Activated CD8-positive, alpha-beta T cell treated with anti-CD3 and anti-CD28 coated beads, Interleukin-2, amount 10 ng/mL, durations not matched to agents 7 days and 5 days (primary cell): ENCODE measurements around the gene NRXN3. TPM values are rescaled to one million over a fixed set of nuclear protein-coding genes. Genes with fewer than 3 reads are reported as not detected.

Experiments
- ATAC-seq: fragments of 150-1000 bp; cut with Tn5 transposase; one replicate; pipeline ENCODE4 v1.10.0; 2021; ENCODE audit warnings: moderate library complexity
- CTCF ChIA-PET: fragments of 350-600 bp; sonication (Branson Sonifier 250); formaldehyde crosslinking; loops from one replicate; lab custom pipeline; 2021; ENCODE audit warnings: antibody characterized with exemption; lab: Charles Lee
- POLR2A ChIA-PET: fragments of 350-600 bp; sonication (Branson Sonifier 250); formaldehyde crosslinking; loops from one replicate; lab custom pipeline; 2021; ENCODE audit warnings: antibody characterized with exemption; lab: Charles Lee
- DNase-seq: peaks from one replicate; pipeline ENCODE4 v3.0.0-alpha.2; 2020
- H3K27ac Mint-ChIP-seq: one replicate; pipeline ENCODE4 v1.8.0; 2021; ENCODE audit warnings: mild to moderate bottlenecking, mixed read lengths
- H3K27me3 Mint-ChIP-seq: one replicate; pipeline ENCODE4 v1.8.0; 2021; ENCODE audit warnings: low read depth, mixed read lengths
- H3K36me3 Mint-ChIP-seq: one replicate; pipeline ENCODE4 v1.8.0; 2021; ENCODE audit warnings: low read depth, mixed read lengths
- H3K4me1 Mint-ChIP-seq: one replicate; pipeline ENCODE4 v1.8.0; 2021; ENCODE audit warnings: low read depth, mixed read lengths
- H3K4me3 Mint-ChIP-seq: one replicate; pipeline ENCODE4 v1.8.0; 2021; ENCODE audit warnings: mild to moderate bottlenecking, mixed read lengths
- H3K9me3 Mint-ChIP-seq: one replicate; pipeline ENCODE4 v1.8.0; 2022; ENCODE audit warnings: mixed read lengths; ENCODE audit not compliant: insufficient read depth
- total RNA-seq, 2 experiments: library from RNA; stranded (reverse); gene quantifications; one replicate each; pipeline ENCODE4 v1.2.3, GENCODE V29; 2021

NRXN3 gene
- total RNA-seq, 2 experiments from 2014 or later, result not detected

DNA sequence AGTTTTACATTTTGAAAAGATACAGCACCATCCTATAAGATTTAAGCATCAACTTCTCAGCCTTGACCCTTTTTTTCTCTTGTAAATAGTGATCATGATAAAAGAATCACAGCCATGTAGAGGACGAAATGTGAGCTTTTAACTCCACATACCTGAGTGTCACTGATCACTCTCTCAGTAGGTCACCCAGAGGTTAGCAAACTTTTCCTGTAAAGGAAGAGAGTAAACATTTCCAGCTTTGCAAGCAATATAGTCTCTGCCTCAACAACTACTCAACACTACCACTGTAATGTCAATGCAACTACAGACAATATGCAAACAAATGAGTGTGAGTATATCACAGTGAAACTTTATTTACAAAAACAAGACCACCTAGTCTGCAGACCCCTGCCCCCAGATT lies 1129.0 kb downstream of the NRXN3 start:
- CTCF ChIA-PET, result no interaction called here
- H3K27me3 Mint-ChIP-seq, result no peaks in the 10 kb centered on the region
- H3K9me3 Mint-ChIP-seq, result peaks cover under 1% of the 10 kb centered on the region
- no peak for ATAC-seq
- H3K4me1 Mint-ChIP-seq, result no peaks in the 10 kb centered on the region
- no peak overlapping the region for H3K4me3 Mint-ChIP-seq
- no peak for DNase-seq
- POLR2A ChIA-PET, result no interaction called here
- no peaks in the 10 kb centered on the region for H3K36me3 Mint-ChIP-seq
- no peak overlapping the region for H3K27ac Mint-ChIP-seq

DNA sequence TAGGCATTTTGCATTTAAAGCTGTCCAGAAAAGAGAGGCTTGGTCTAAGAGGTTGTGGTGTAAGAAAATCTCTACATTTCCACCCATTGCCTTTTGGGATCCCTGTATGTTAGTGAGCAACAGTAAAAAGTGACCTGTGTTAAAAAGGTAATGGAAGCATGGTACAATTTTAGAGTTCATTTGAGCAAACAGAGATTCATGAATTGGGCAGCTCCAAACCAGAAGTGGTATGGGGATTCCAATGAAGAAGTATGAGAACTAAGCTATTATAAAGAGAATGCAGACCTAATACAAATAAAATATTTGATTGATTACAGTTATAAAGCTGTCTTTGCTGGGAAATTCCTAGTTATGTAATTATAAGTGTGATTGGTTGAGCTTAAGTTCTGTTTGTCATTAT lies 1134.1 kb downstream of the NRXN3 start:
- Mint-ChIP-seq H3K27ac (no peak overlapping the region), H3K27me3 (no peaks in the 10 kb centered on the region), H3K4me3 (no peak overlapping the region), H3K36me3 (no peaks in the 10 kb centered on the region), H3K4me1 (no peaks in the 10 kb centered on the region), H3K9me3 (no peaks in the 10 kb centered on the region)
- no peak for DNase-seq
- ChIA-PET CTCF (no interaction called here), POLR2A (no interaction called here)
- ATAC-seq, result no peak

DNA sequence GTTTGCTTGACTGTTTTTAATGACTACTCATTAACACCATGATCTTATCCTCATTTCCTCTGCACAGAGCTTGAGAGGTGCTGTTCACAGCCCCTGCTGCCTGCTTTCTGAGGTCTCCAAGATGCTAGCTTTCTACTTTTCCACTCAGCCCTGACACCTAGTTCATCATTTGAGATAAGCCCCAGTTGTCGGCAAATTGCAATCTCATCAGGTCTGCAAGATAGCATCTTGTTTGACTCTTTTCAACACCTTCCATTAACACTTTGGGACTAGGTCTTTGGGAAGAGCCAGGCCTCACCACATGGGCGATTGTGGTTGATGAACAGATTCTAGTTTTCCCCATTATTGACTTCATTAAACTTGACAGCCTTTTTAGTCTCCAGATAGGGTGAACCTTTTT lies 1136.4 kb downstream of the NRXN3 start:
- ATAC-seq, result no peak
- no peaks in the 10 kb centered on the region for H3K4me1 Mint-ChIP-seq
- POLR2A ChIA-PET, result no interaction called here
- H3K36me3 Mint-ChIP-seq, result no peaks in the 10 kb centered on the region
- no peak overlapping the region for H3K4me3 Mint-ChIP-seq
- H3K27ac Mint-ChIP-seq, result no peak overlapping the region
- no peaks in the 10 kb centered on the region for H3K27me3 Mint-ChIP-seq
- no peaks in the 10 kb centered on the region for H3K9me3 Mint-ChIP-seq
- DNase-seq, result no peak
- CTCF ChIA-PET, result no interaction called here

DNA sequence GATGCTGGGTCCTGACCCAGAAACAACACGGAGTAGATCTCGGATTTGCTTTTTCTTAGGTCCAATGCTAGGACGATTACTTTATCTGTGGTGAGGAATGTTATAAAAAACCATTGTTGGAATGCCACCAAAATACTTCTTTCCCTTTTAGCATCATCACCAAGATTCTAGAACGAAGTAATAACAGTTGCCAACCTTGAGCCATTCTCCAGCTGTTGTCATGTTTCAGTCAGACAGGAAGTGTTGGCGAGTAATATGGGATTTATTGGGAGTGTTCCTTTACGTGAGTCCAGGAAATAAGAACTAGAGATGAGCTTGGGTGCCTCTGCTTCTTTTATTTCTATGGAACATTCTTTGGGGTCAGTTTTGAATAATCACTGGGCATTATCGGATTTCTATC lies 1148.2 kb downstream of the NRXN3 start:
- Mint-ChIP-seq H3K27ac (no peak overlapping the region), H3K4me1 (no peaks in the 10 kb centered on the region), H3K9me3 (no peaks in the 10 kb centered on the region), H3K27me3 (no peaks in the 10 kb centered on the region), H3K36me3 (no peaks in the 10 kb centered on the region), H3K4me3 (no peak overlapping the region)
- ATAC-seq (no peak), DNase-seq (no peak)
- POLR2A ChIA-PET, result no interaction called here
- CTCF ChIA-PET, result no interaction called here

DNA sequence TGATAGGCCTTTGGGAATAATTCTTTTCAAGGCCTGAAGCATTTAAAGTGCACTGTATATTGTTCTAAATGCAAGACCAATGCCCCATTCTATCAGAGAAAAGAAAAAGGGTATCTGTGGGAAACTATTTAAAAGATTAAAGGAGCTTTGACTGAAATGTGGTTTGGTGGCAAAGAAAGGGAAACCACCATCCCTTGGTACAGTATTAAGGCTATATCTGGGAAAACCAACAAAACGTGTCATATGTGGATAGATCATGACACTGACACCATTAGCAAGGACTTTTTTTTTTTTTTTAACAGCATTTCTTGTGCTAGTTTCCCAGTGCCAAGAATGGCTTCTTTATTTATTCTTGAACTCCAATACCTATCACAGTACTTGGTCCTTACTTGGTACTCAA lies 1150.4 kb downstream of the NRXN3 start:
- Mint-ChIP-seq H3K9me3 (no peaks in the 10 kb centered on the region), H3K36me3 (no peaks in the 10 kb centered on the region), H3K27me3 (no peaks in the 10 kb centered on the region), H3K4me1 (no peaks in the 10 kb centered on the region), H3K4me3 (no peak overlapping the region), H3K27ac (no peak overlapping the region)
- CTCF ChIA-PET, result no interaction called here
- POLR2A ChIA-PET, result no interaction called here
- no peak for ATAC-seq
- DNase-seq, result no peak

DNA sequence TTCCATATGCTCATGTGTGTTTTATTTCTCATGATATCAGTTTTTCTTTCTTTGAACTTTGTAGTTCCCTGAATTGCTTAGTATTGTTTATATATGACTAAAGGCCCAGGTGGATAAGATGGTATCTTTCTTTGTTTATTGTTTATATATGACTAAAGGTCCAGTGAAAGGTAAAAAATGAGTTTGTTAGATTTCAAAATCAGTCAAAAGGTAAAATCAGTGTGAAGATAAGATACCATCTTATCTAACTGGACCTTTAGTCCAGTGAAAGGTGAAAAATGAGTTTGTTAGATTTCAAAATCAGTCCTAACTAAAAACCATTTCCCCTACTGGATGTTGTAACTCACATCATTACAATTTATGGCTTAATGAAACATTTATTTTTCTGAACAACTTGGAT lies 1150.9 kb downstream of the NRXN3 start:
- no peak for ATAC-seq
- CTCF ChIA-PET, result no interaction called here
- no peaks in the 10 kb centered on the region for H3K4me1 Mint-ChIP-seq
- no peak overlapping the region for H3K4me3 Mint-ChIP-seq
- no peak for DNase-seq
- POLR2A ChIA-PET, result no interaction called here
- no peaks in the 10 kb centered on the region for H3K9me3 Mint-ChIP-seq
- no peaks in the 10 kb centered on the region for H3K27me3 Mint-ChIP-seq
- no peak overlapping the region for H3K27ac Mint-ChIP-seq
- H3K36me3 Mint-ChIP-seq, result no peaks in the 10 kb centered on the region

DNA sequence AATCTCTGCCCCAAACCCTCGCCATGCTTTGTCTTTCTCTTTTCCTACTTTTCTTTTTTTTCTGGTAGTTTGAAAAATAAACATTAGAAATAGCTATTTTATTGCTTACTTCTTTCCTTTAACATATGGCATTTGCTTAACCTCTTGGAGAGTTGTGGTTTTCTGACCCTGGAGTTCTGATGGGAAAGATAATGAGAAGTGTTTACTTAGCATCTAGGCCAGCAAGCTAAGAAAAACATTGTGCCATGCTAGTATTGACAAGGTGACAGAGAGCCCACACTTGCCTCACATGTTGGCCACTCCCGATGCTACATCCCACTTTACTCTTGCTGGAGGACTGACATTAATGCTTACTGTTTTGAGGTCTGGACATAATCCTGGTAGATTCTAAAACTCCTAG lies 1154.9 kb downstream of the NRXN3 start:
- H3K4me3 Mint-ChIP-seq, result no peak overlapping the region
- no peaks in the 10 kb centered on the region for H3K4me1 Mint-ChIP-seq
- no peaks in the 10 kb centered on the region for H3K9me3 Mint-ChIP-seq
- H3K27me3 Mint-ChIP-seq, result no peaks in the 10 kb centered on the region
- ATAC-seq, result no peak
- DNase-seq, result no peak
- H3K27ac Mint-ChIP-seq, result no peak overlapping the region
- ChIA-PET CTCF (no interaction called here), POLR2A (no interaction called here)
- H3K36me3 Mint-ChIP-seq, result no peaks in the 10 kb centered on the region

DNA sequence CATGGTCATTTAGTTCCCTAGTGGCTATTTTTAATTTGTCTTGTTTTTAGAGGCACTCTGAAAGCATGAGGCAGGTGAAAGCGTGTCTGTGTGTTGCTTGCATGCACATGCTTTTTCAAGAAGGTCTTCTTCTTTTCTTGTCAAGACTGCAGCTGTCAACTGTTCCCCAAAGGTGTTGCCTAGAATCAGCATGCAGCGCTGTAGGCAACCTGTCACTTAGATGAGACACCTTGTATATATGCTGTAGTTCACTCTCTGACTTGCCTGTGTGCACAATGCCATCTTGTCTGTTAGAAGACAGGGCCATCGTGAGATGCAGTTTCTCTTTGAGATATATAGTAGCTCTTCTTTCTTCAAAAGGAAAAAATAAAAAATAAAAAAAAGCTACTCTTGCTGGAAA lies 1155.4 kb downstream of the NRXN3 start:
- Mint-ChIP-seq H3K4me1 (no peaks in the 10 kb centered on the region), H3K27ac (no peak overlapping the region), H3K27me3 (no peaks in the 10 kb centered on the region), H3K4me3 (no peak overlapping the region), H3K9me3 (no peaks in the 10 kb centered on the region), H3K36me3 (no peaks in the 10 kb centered on the region)
- ATAC-seq (no peak), DNase-seq (no peak)
- CTCF ChIA-PET, result no interaction called here
- POLR2A ChIA-PET, result no interaction called here

DNA sequence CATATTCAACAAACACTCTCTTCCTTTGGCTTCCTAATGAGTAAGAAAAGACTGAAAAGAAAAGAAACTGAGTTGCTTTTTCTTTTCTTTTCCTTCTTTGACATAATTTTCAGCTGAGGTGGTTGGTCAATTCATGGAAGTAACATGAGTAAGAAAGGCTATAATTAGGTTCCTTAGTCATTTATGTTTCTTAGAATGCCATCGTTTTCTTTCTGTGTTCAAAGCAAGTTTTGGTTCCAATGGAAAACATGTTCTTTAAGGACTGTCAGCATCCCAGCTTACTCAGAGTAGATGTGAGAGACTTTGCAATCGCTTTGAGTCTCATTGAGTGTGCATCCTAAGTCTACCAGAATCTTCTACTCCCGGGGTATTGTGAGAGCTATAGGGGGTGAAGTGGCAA lies 1158.7 kb downstream of the NRXN3 start:
- DNase-seq (no peak), ATAC-seq (no peak)
- H3K27me3 Mint-ChIP-seq, result no peaks in the 10 kb centered on the region
- no peaks in the 10 kb centered on the region for H3K4me1 Mint-ChIP-seq
- H3K4me3 Mint-ChIP-seq, result no peak overlapping the region
- POLR2A ChIA-PET, result no interaction called here
- no peak overlapping the region for H3K27ac Mint-ChIP-seq
- H3K36me3 Mint-ChIP-seq, result no peaks in the 10 kb centered on the region
- no peaks in the 10 kb centered on the region for H3K9me3 Mint-ChIP-seq
- CTCF ChIA-PET, result no interaction called here

DNA sequence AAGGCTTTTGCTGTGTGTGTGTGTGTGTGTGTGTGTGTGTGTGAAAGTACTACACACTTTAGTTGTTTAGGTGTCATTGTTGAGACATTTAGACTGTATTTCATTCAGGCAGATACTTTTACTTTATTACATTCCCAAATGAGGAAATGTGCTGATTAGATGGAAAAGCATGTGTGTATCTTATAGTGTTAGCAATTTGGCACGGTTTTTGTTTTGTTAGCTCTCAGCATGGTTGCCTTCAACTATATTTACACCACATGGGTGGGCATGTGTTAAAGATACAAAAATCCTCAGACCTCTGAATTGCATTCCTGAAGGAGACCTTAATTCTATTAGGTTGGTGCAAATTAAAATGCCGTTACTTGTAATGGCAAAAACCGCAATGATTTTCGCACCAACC lies 1161.7 kb downstream of the NRXN3 start:
- Mint-ChIP-seq H3K4me3 (no peak overlapping the region), H3K36me3 (no peaks in the 10 kb centered on the region), H3K27ac (no peak overlapping the region), H3K9me3 (no peaks in the 10 kb centered on the region), H3K4me1 (no peaks in the 10 kb centered on the region), H3K27me3 (no peaks in the 10 kb centered on the region)
- CTCF ChIA-PET, result no interaction called here
- DNase-seq (no peak), ATAC-seq (no peak)
- POLR2A ChIA-PET, result no interaction called here

DNA sequence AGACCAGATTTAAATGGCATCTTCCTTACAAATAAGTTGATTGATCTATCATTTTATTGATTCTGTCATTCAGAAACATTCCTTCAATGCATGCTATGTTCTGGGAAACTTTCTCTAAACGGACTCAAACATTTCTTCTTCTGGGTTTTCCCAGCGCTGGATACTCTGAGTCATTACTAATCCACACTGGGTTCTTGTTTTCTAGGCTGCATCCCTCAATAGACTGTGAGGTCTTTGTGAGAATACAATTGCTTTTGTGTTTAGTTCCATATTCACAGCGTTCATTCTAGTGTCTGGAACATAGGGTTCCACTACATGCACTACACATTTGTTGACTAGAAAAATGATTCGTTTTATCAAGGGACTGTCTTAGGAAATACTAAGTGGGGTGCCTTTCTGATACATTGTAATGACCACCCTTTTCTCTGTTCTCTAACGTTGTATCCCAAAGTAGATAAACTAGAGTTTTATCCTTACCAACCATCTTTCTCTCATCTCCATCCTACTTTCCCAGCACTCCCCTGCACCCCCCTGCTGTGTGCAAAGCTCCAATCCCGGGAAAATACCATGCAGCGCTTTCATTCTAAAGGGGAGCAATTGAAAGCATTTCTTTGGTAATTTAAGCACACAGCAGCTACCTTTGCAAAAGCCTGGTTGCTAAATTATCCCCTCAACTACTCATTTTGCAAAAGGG lies 1162.5 kb downstream of the NRXN3 start:
- ChIA-PET POLR2A (no interaction called here), CTCF (no interaction called here)
- ATAC-seq, result no peak
- H3K4me1 Mint-ChIP-seq, result no peaks in the 10 kb centered on the region
- no peaks in the 10 kb centered on the region for H3K27me3 Mint-ChIP-seq
- H3K4me3 Mint-ChIP-seq, result no peak overlapping the region
- H3K36me3 Mint-ChIP-seq, result no peaks in the 10 kb centered on the region
- no peak overlapping the region for H3K27ac Mint-ChIP-seq
- no peak for DNase-seq
- H3K9me3 Mint-ChIP-seq, result no peaks in the 10 kb centered on the region

DNA sequence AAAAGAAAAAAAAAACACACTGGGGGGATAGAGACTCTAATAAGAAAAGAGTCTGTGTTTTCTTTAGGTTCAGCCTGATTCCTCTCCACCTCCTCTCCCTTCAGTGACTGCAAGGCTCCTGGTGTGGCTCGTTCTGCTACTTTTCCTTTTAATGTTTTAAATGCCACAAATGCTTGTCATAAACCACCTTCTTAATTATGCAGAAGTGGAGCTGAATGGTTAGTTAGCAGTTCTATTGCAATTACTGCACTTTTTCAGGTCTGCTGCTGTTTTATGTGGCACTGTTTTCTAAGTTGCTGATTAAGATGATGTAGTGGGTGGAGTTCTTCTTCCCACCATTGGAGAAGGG lies 1163.0 kb downstream of the NRXN3 start:
- Mint-ChIP-seq H3K27ac (no peak overlapping the region), H3K36me3 (no peaks in the 10 kb centered on the region), H3K9me3 (no peaks in the 10 kb centered on the region), H3K27me3 (no peaks in the 10 kb centered on the region), H3K4me3 (no peak overlapping the region), H3K4me1 (no peaks in the 10 kb centered on the region)
- DNase-seq (no peak), ATAC-seq (no peak)
- ChIA-PET CTCF (no interaction called here), POLR2A (no interaction called here)

DNA sequence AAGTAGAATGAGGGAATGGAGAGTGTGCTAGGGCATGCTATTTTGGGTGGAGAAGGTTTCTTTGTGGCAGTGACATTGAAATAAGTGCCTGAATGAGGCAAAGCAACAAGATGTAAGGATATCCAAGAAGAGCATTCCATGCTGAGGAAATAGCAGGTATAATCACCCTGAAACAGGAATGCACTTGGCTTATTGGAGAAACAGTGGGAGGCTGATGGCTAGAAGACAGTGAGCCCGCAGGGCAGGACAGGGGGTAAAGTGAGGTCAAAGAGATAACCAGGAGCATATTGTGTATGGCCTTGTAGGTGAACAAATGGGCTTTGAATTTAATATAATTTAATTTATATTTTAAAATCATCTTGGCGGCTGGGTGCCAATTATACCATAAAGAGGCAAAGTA lies 1164.1 kb downstream of the NRXN3 start:
- ChIA-PET CTCF (no interaction called here), POLR2A (no interaction called here)
- no peak overlapping the region for H3K4me3 Mint-ChIP-seq

More for the DNA sequence above, 1164.1 kb downstream of the NRXN3 start:
- Mint-ChIP-seq H3K4me1 (no peaks in the 10 kb centered on the region), H3K27ac (no peak overlapping the region), H3K9me3 (no peaks in the 10 kb centered on the region), H3K36me3 (no peaks in the 10 kb centered on the region), H3K27me3 (no peaks in the 10 kb centered on the region)
- DNase-seq (no peak), ATAC-seq (no peak)
